ENCODE measurements around the gene PTGFRN. TPM values are rescaled to one million over a fixed set of nuclear protein-coding genes. Genes with fewer than 3 reads are reported as not detected.
"Not testable (repeated sequence)": the region's sequence is repeated elsewhere in the genome, so short reads cannot be mapped to it uniquely, and the experiment has no call there.

Gene PTGFRN
- polyA plus RNA-seq, 1 donor = 56.6 TPM

- no peak for DNase-seq
Observed at GRCh38 chr1:116971258-116971860, 61.6 kb downstream of the PTGFRN start.

GRCh38 chr1:116971965-116972673 is 62.4 kb downstream of the PTGFRN start:
- no peak for DNase-seq

GRCh38 chr1:116972674-116973030 is 62.9 kb downstream of the PTGFRN start:
- DNase-seq = no peak

GRCh38 chr1:116980309-116980708 is 70.6 kb downstream of the PTGFRN start:
- not testable (repeated sequence) for DNase-seq

GRCh38 chr1:116981521-116982037 is 71.9 kb downstream of the PTGFRN start:
- DNase-seq = no peak

- no peak for DNase-seq
Observed at GRCh38 chr1:116982319-116983004, 72.7 kb downstream of the PTGFRN start.

GRCh38 chr1:116983112-116983511 is 73.4 kb downstream of the PTGFRN start:
- DNase-seq = no peak

- DNase-seq = no peak
Observed at GRCh38 chr1:116983678-116984077, 74.0 kb downstream of the PTGFRN start.

- no peak for DNase-seq
Observed at GRCh38 chr1:116984406-116985160, 74.9 kb downstream of the PTGFRN start.

GRCh38 chr1:116986421-116987255 is 76.9 kb downstream of the PTGFRN start:
- no peak for DNase-seq

GRCh38 chr1:116987256-116987555 is 77.5 kb downstream of the PTGFRN start:
- no peak for DNase-seq

GRCh38 chr1:116988248-116988647 is 78.5 kb downstream of the PTGFRN start:
- DNase-seq = no peak

GRCh38 chr1:116988908-116989307 is 79.2 kb downstream of the PTGFRN start:
- DNase-seq = no peak

GRCh38 chr1:116989835-116990234 is 80.1 kb downstream of the PTGFRN start:
- DNase-seq = no peak

- no peak for DNase-seq
Observed at GRCh38 chr1:116990612-116991151, 81.0 kb downstream of the PTGFRN start.

- no peak for DNase-seq
Observed at GRCh38 chr1:116991171-116991845, 81.6 kb downstream of the PTGFRN start.

- DNase-seq = no peak
Observed at GRCh38 chr1:116991918-116992317, 82.2 kb downstream of the PTGFRN start.

- DNase-seq = no peak
Observed at GRCh38 chr1:116993286-116993685, 83.6 kb downstream of the PTGFRN start.

GRCh38 chr1:116994411-116994810 is 84.7 kb downstream of the PTGFRN start:
- no peak for DNase-seq

GRCh38 chr1:116997066-116997465 is 87.3 kb downstream of the PTGFRN start:
- DNase-seq = no peak

GRCh38 chr1:116997636-116998035 is 87.9 kb downstream of the PTGFRN start:
- DNase-seq = no peak
